Myocyte (in vitro differentiated cells): ENCODE measurements around the gene ECT2. TPM values are rescaled to one million over a fixed set of nuclear protein-coding genes. Genes with fewer than 3 reads are reported as not detected.
"Not testable (repeated sequence)": the region's sequence is repeated elsewhere in the genome, so short reads cannot be mapped to it uniquely, and the experiment has no call there.

Experiments used
- DNase-seq: peaks from one replicate; pipeline ENCODE4 v3.0.0-alpha.2; 2012; ENCODE audit warnings: low read depth
- total RNA-seq: library from RNA; depleted of rRNA; stranded (reverse); fragments of >200 nt; gene quantifications from 2 replicates; pipeline ENCODE4 v1.2.3, GENCODE V29; 2014

The ECT2 gene
- total RNA-seq, 1 donor from 2014 or later = 59.8 TPM

GRCh38 chr3:172856795-172857742, 106.5 kb downstream of the ECT2 start:
- no peak for DNase-seq

- no peak for DNase-seq
These were observed 108.5 kb downstream of the ECT2 start for GRCh38 chr3:172859041-172859440.

- DNase-seq = not testable (repeated sequence)
These were observed 116.3 kb downstream of the ECT2 start for GRCh38 chr3:172866726-172867350.

GRCh38 chr3:172868582-172869200, 118.2 kb downstream of the ECT2 start:
- DNase-seq = no peak

GRCh38 chr3:172869368-172869771, 118.8 kb downstream of the ECT2 start:
- no peak for DNase-seq

- DNase-seq = no peak
These were observed 119.4 kb downstream of the ECT2 start for GRCh38 chr3:172869784-172870518.

Other genes starting within 250 kb of the ECT2 start
- not detected in 2 replicates for gene TNFSF10, start 227.3 kb upstream of the ECT2 start, total RNA-seq
- gene NCEH1, start 39.7 kb upstream of the ECT2 start, total RNA-seq = 14.1 and 25.8 TPM in 2 replicates